Hindlimb muscle (tissue), 1 donor: ENCODE measurements around the gene HDHD2. TPM values are rescaled to one million over a fixed set of nuclear protein-coding genes. Genes with fewer than 3 reads are reported as not detected.

ENCODE experiments used
- polyA plus RNA-seq: library from polyadenylated mRNA; unstranded; fragments of 120-200 nt; gene quantifications from one replicate; pipeline ENCODE4 v1.2.1, GENCODE V29; 2013; ENCODE audit not compliant: insufficient read length

HDHD2 gene
- polyA plus RNA-seq, 1 donor, result 18.9 TPM

Other genes starting within 250 kb of the HDHD2 start
- gene PIAS2, start 233.0 kb downstream of the HDHD2 start, polyA plus RNA-seq, result 30.3 TPM
- 12.8 TPM for gene KATNAL2, start 232.9 kb downstream of the HDHD2 start, polyA plus RNA-seq
- not detected for gene ELOA2, start 114.9 kb downstream of the HDHD2 start, polyA plus RNA-seq
- gene IER3IP1, start 25.9 kb upstream of the HDHD2 start, polyA plus RNA-seq, result 17.2 TPM
- gene SKOR2, start 101.2 kb upstream of the HDHD2 start, polyA plus RNA-seq, result not detected